Measurements from ENCODE around the gene LCN15. TPM values are rescaled to one million over a fixed set of nuclear protein-coding genes. Genes with fewer than 3 reads are reported as not detected.

The LCN15 gene
- total RNA-seq, 1 donor from 2014 or later: not detected

GRCh38 chr9:136728548-136729123, 35.7 kb downstream of the LCN15 start:
- Mint-ChIP-seq H3K4me3 (ENCODE audit: unreplicated experiment) (peak overlapping the region; percentile 70), H3K27me3 (ENCODE audit: unreplicated experiment) (no peaks in the 10 kb centered on the region), H3K27ac (ENCODE audit: unreplicated experiment) (no peak overlapping the region), H3K4me1 (ENCODE audit: unreplicated experiment) (peaks cover 37% of the 10 kb centered on the region), H3K36me3 (ENCODE audit: unreplicated experiment) (peaks cover 18% of the 10 kb centered on the region), H3K9me3 (ENCODE audit: unreplicated experiment) (no peaks in the 10 kb centered on the region)
- TF ChIP-seq, protein P1, sequence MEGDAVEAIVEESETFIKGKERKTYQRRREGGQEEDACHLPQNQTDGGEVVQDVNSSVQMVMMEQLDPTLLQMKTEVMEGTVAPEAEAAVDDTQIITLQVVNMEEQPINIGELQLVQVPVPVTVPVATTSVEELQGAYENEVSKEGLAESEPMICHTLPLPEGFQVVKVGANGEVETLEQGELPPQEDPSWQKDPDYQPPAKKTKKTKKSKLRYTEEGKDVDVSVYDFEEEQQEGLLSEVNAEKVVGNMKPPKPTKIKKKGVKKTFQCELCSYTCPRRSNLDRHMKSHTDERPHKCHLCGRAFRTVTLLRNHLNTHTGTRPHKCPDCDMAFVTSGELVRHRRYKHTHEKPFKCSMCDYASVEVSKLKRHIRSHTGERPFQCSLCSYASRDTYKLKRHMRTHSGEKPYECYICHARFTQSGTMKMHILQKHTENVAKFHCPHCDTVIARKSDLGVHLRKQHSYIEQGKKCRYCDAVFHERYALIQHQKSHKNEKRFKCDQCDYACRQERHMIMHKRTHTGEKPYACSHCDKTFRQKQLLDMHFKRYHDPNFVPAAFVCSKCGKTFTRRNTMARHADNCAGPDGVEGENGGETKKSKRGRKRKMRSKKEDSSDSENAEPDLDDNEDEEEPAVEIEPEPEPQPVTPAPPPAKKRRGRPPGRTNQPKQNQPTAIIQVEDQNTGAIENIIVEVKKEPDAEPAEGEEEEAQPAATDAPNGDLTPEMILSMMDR (IDR thresholded peaks at IDR 0.05): no peak
- no peak for DNase-seq (ENCODE audit: extremely low spot score, unreplicated experiment)

DNA sequence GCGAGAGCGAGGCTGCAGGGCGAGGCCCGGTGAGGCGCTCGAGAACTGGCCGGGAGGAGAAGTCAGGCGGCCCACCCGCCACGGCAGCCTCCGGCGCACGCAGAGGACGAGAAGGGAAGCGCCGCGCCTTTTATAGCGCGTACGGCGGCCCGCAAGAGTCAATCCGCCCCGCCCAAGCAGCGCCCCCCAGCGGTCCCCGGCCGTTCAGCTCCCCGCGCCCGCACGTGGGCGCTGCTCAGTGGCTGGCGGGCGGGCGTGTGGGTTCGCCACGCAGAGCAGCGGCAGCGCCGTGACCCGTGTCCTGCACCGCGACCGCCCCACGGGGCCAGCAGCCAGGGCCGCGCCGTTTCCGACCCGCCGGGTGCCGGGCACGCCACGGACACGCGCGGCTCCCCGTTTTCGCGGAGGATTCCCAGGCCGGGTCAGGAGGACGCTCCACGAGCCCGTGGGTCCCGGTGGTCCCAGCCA, 36.2 kb downstream of the LCN15 start:
- Mint-ChIP-seq H3K9me3 (ENCODE audit: unreplicated experiment) (no peaks in the 10 kb centered on the region), H3K36me3 (ENCODE audit: unreplicated experiment) (peaks cover 19% of the 10 kb centered on the region), H3K4me3 (ENCODE audit: unreplicated experiment) (peak overlapping the region; percentile 58), H3K4me1 (ENCODE audit: unreplicated experiment) (peaks cover 38% of the 10 kb centered on the region), H3K27me3 (ENCODE audit: unreplicated experiment) (no peaks in the 10 kb centered on the region), H3K27ac (ENCODE audit: unreplicated experiment) (no peak overlapping the region)
- TF ChIP-seq, protein P1 (IDR thresholded peaks at IDR 0.05): peak; percentile 97
- DNase-seq (ENCODE audit: extremely low spot score, unreplicated experiment): peak; percentile 97

DNA sequence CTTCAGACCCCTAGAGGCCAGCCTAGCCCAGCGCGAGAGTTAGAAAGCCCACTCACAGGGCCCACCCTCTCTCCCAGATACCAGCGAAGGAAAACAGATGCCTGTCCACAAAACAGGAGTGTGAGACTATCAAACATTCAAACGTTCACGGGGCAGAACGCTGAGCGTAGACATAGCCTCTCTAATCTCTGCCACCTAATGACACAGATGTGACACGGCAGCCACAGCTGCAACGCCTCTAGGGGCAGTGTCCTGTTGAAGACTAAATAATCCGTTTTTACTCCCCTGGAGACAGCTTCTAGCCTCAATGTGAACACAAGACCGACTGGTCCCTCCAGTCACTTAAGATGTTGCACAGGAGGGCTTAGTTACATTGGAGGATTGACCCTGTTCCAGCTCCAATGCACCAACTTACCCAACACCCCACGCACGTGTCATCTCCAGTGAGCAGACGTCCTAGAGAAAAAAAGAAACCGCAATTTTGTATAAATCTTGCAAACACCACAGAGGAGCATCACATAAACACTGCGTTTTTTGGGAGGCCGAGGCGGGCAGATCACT, 37.6 kb downstream of the LCN15 start:
- Mint-ChIP-seq H3K4me1 (ENCODE audit: unreplicated experiment) (peaks cover 38% of the 10 kb centered on the region), H3K36me3 (ENCODE audit: unreplicated experiment) (peaks cover 19% of the 10 kb centered on the region), H3K4me3 (ENCODE audit: unreplicated experiment) (peak overlapping the region; percentile 80), H3K9me3 (ENCODE audit: unreplicated experiment) (no peaks in the 10 kb centered on the region), H3K27ac (ENCODE audit: unreplicated experiment) (peak overlapping the region; percentile 83), H3K27me3 (ENCODE audit: unreplicated experiment) (no peaks in the 10 kb centered on the region)
- TF ChIP-seq, protein P1 (IDR thresholded peaks at IDR 0.05): peak; percentile 34
- no peak for DNase-seq (ENCODE audit: extremely low spot score, unreplicated experiment)

- H3K27ac Mint-ChIP-seq (ENCODE audit: unreplicated experiment): peak overlapping the region; percentile 83
- no peaks in the 10 kb centered on the region for H3K27me3 Mint-ChIP-seq (ENCODE audit: unreplicated experiment)
- H3K36me3 Mint-ChIP-seq (ENCODE audit: unreplicated experiment): peaks cover 19% of the 10 kb centered on the region
- DNase-seq (ENCODE audit: extremely low spot score, unreplicated experiment): no peak
- H3K9me3 Mint-ChIP-seq (ENCODE audit: unreplicated experiment): no peaks in the 10 kb centered on the region
- TF ChIP-seq, protein P1 (IDR thresholded peaks at IDR 0.05): no peak
- H3K4me1 Mint-ChIP-seq (ENCODE audit: unreplicated experiment): peaks cover 41% of the 10 kb centered on the region
- peak overlapping the region; percentile 80 for H3K4me3 Mint-ChIP-seq (ENCODE audit: unreplicated experiment)
These were observed 38.2 kb downstream of the LCN15 start for GRCh38 chr9:136726118-136726517.

DNA sequence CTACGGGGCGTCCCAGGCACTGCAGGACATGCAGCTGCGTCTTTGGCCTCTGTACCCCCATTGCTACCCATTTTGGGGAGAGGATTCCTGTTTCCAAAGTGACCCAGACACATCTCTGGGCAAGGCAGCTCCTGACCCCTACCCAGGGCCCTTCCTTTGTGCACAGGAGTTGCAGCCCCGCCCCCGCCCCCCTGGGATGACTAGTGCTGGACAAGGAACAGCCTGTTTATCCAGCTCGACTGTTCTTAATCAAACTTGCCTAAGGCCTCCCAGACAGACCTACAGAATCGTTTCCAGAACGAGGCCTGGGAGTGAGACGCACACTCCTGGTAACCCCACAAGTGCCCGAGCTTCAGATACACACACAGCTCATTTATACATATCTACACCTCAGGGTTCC, 38.7 kb downstream of the LCN15 start:
- no peak for DNase-seq (ENCODE audit: extremely low spot score, unreplicated experiment)
- H3K4me1 Mint-ChIP-seq (ENCODE audit: unreplicated experiment): peaks cover 44% of the 10 kb centered on the region
- no peaks in the 10 kb centered on the region for H3K27me3 Mint-ChIP-seq (ENCODE audit: unreplicated experiment)
- H3K27ac Mint-ChIP-seq (ENCODE audit: unreplicated experiment): peak overlapping the region; percentile 83
- H3K9me3 Mint-ChIP-seq (ENCODE audit: unreplicated experiment): no peaks in the 10 kb centered on the region
- TF ChIP-seq, protein P1 (IDR thresholded peaks at IDR 0.05): no peak
- peak overlapping the region; percentile 80 for H3K4me3 Mint-ChIP-seq (ENCODE audit: unreplicated experiment)
- H3K36me3 Mint-ChIP-seq (ENCODE audit: unreplicated experiment): peaks cover 19% of the 10 kb centered on the region
